Measurements from ENCODE around the gene LPCAT3.

Gene LPCAT3

GRCh38 chr12:6963016-6963731 lies 55.1 kb downstream of the LPCAT3 start:
- TF ChIP-seq CTCF (IDR thresholded peaks at IDR 0.05), result no peak
- Histone ChIP-seq H3K27ac (peak overlapping the region; percentile 99), H3K36me3 (peaks cover 70% of the 10 kb centered on the region), H3K4me3 (ENCODE audit: low read depth in 1 of 2, low read length in 1 of 2) (no peak overlapping the region), H3K27me3 (no peaks in the 10 kb centered on the region), H3K9me3 (no peaks in the 10 kb centered on the region), H3K4me1 (ENCODE audit: control insufficient read depth in 1 of 2, insufficient read depth in 1 of 2, low read depth in 1 of 2, low read length in 1 of 2) (peaks cover 64 to 73% of the 10 kb centered on the region in 2 experiments)

- Histone ChIP-seq H3K4me1 (ENCODE audit: control insufficient read depth in 1 of 2, insufficient read depth in 1 of 2, low read depth in 1 of 2, low read length in 1 of 2) (peaks cover 72 to 80% of the 10 kb centered on the region in 2 experiments), H3K36me3 (peaks cover 70% of the 10 kb centered on the region), H3K4me3 (ENCODE audit: low read depth in 1 of 2, low read length in 1 of 2) (peak overlapping the region in 1 of 2 experiments; percentile 88)
These were observed 55.8 kb downstream of the LPCAT3 start for GRCh38 chr12:6962285-6963015.

GRCh38 chr12:6961695-6962284 lies 56.5 kb downstream of the LPCAT3 start:
- Histone ChIP-seq H3K9me3 (no peaks in the 10 kb centered on the region), H3K27ac (peak overlapping the region; percentile 99), H3K36me3 (peaks cover 70% of the 10 kb centered on the region), H3K4me1 (ENCODE audit: control insufficient read depth in 1 of 2, insufficient read depth in 1 of 2, low read depth in 1 of 2, low read length in 1 of 2) (peaks cover 78 to 87% of the 10 kb centered on the region in 2 experiments), H3K4me3 (ENCODE audit: low read depth in 1 of 2, low read length in 1 of 2) (peak overlapping the region in 1 of 2 experiments; percentile 88), H3K27me3 (no peaks in the 10 kb centered on the region)
- TF ChIP-seq CTCF (IDR thresholded peaks at IDR 0.05), result peak; percentile 16

More at GRCh38 chr12:6962285-6963015, 55.8 kb downstream of the LPCAT3 start:
- Histone ChIP-seq H3K9me3 (no peaks in the 10 kb centered on the region), H3K27me3 (no peaks in the 10 kb centered on the region), H3K27ac (peak overlapping the region; percentile 99)
- TF ChIP-seq CTCF (IDR thresholded peaks at IDR 0.05), result no peak

GRCh38 chr12:6961278-6961694 lies 57.0 kb downstream of the LPCAT3 start:
- H3K36me3 ChIP-seq, result peaks cover 70% of the 10 kb centered on the region
- H3K27me3 ChIP-seq, result no peaks in the 10 kb centered on the region
- H3K27ac ChIP-seq, result peak overlapping the region; percentile 99
- H3K9me3 ChIP-seq, result no peaks in the 10 kb centered on the region
- no peak for TF ChIP-seq CTCF (IDR thresholded peaks at IDR 0.05)
- peaks cover 83 to 92% of the 10 kb centered on the region in 2 experiments for H3K4me1 ChIP-seq (ENCODE audit: control insufficient read depth in 1 of 2, insufficient read depth in 1 of 2, low read depth in 1 of 2, low read length in 1 of 2)
- H3K4me3 ChIP-seq (ENCODE audit: low read depth in 1 of 2, low read length in 1 of 2), result peak overlapping the region in 1 of 2 experiments; percentile 88

GRCh38 chr12:6960593-6961277 lies 57.5 kb downstream of the LPCAT3 start:
- peaks cover 89 to 97% of the 10 kb centered on the region in 2 experiments for H3K4me1 ChIP-seq (ENCODE audit: control insufficient read depth in 1 of 2, insufficient read depth in 1 of 2, low read depth in 1 of 2, low read length in 1 of 2)
- no peaks in the 10 kb centered on the region for H3K27me3 ChIP-seq
- peak overlapping the region in 1 of 2 experiments; percentile 88 for H3K4me3 ChIP-seq (ENCODE audit: low read depth in 1 of 2, low read length in 1 of 2)
- peak overlapping the region; percentile 99 for H3K27ac ChIP-seq
- H3K9me3 ChIP-seq, result no peaks in the 10 kb centered on the region
- peak; percentile 63 for TF ChIP-seq CTCF (IDR thresholded peaks at IDR 0.05)
- H3K36me3 ChIP-seq, result peaks cover 70% of the 10 kb centered on the region
